Heart left ventricle (tissue), 16 donors: ENCODE results near the gene PRXL2A. TPM values are rescaled to one million over a fixed set of nuclear protein-coding genes. Genes with fewer than 3 reads are reported as not detected.
A peak's percentile ranks its signal among the peaks of the same experiment; 100 is the strongest.

Source experiments
- ATAC-seq, 4 donors: fragments of 200-7000 bp; cut with Tn5 transposase; one replicate each; pipeline ENCODE4 v1.9.1; 2020 to 2022; ENCODE audit warnings: moderate library complexity in 4 of 4, mild to moderate bottlenecking in 3 of 4, moderate number of reproducible peaks in 1 of 4
- DNase-seq, 5 donors: peaks; one replicate each; pipeline ENCODE4 v3.0.0-alpha.2; 2020
- H3K27ac ChIP-seq, 12 donors: fragments of 200-600 bp; sonication (generic) in 4 of 12; one replicate each; pipeline versions ENCODE4 v1.5.0 to v1.8.0; 2016 to 2022; ENCODE audit warnings: mild to moderate bottlenecking in 2 of 12
- H3K27me3 ChIP-seq, 9 donors: fragments of 200-600 bp; sonication (generic) in 2 of 9; one replicate each; pipeline versions ENCODE4 v1.5.1 to v1.8.0; 2016 to 2022; ENCODE audit warnings: mild to moderate bottlenecking in 3 of 9
- H3K36me3 ChIP-seq, 9 donors: fragments of 200-600 bp; sonication (generic) in 2 of 9; one replicate each; pipeline versions ENCODE4 v1.5.0 to v1.8.0; 2018 to 2022; ENCODE audit warnings: mild to moderate bottlenecking in 2 of 9
- H3K4me1 ChIP-seq, 12 donors: fragments of 200-600 bp; sonication (generic) in 4 of 12; one replicate each; pipeline versions ENCODE4 v1.5.0 to v1.8.0; 2016 to 2022; ENCODE audit warnings: mild to moderate bottlenecking in 3 of 12
- H3K4me3 ChIP-seq, 12 donors: fragments of 200-600 bp; sonication (generic) in 4 of 12; one replicate each; pipeline versions ENCODE4 v1.5.0 to v1.8.0; 2017 to 2022; ENCODE audit warnings: mild to moderate bottlenecking in 9 of 12, moderate library complexity in 4 of 12
- H3K9me3 ChIP-seq, 12 donors: fragments of 200-600 bp; sonication (generic) in 4 of 12; one replicate each; pipeline versions ENCODE4 v1.5.0 to v1.8.0; 2016 to 2022; ENCODE audit warnings: mild to moderate bottlenecking in 1 of 12
- CTCF ChIP-seq, 12 donors: fragments of 200-600 bp; sonication (generic) in 4 of 12; IDR thresholded peaks; one replicate each; pipeline versions ENCODE4 v1.5.0 to v1.8.0; 2018 to 2022; ENCODE audit warnings: antibody characterized with exemption in 12 of 12, mild to moderate bottlenecking in 5 of 12
- POLR2A ChIP-seq, 2 donors: fragments of 450-650 bp; IDR thresholded peaks; one replicate each; pipeline ENCODE4 v1.6.1; 2017; ENCODE audit warnings: antibody characterized with exemption in 2 of 2, mild to moderate bottlenecking in 2 of 2, moderate library complexity in 2 of 2
- WGBS, 4 donors: extraction: QIAGEN DNeasy Blood & Tissue Kit in 2 of 4; methylation state at CpG; one replicate each; pipeline versions ENCODE4 v1.1.5 to v1.1.7; 2013 to 2018; 5-methylcytosine and 5-hydroxymethylcytosine counted together
- intact Hi-C, 10 donors: fragments of 100-400 bp; cut with DNase I; formaldehyde crosslinking; loops; one replicate each; pipeline versions ENCODE4 v1.11.1 to v1.14.2; 2022
- polyA plus RNA-seq, 2 donors: library from polyadenylated mRNA; stranded (reverse); fragments of 200-250 nt; gene quantifications; one replicate each; pipeline ENCODE4 v1.2.3, GENCODE V29; 2013
- total RNA-seq, 9 donors: library from RNA; depleted of rRNA in 2 of 9; stranded (reverse); fragments of >200 nt in 2 of 9; fragmentation: NEBNext Ultra II Directional in 3 of 9; extraction: Animal tissue kit (Norgen Biotek cat#: 25700) in 3 of 9; gene quantifications; one replicate each; pipeline versions ENCODE4 v1.1.0 to v1.2.4, GENCODE V29; 2016 to 2023
- donor health status: ischemic (EF 13 %, LVEDD 7.1; RV severe dilation, severe dysfunction).
- donor health status: healthy with polysubstance abuse.
- donor health status: DM: no; HTN: yes; CAD: no.
- donor health status: DM: no; HTN: no; CAD: no.
- donor health status: ischemic (EF 25% LVEDD 6.9; RV normal size, moderate dysfunction).
- donor health status: ischemic (EF 25% LVEDD 5.7; RV mildly dilated, moderate dysfunction).
- donor health status: healthy.
- donor health status: DM: yes; HTN: yes; CAD: no.
- donor health status: ischemic (EF 35%, LVEDD 5.7; RV mildly dilated, moderate dysfunction).
- donor health status: nonischemic (EF 11% LVEDD 7.7; RV severe dilation, severe dysfunction).
- donor health status: DM: yes; HTN: yes; CAD: no.
- donor health status: PGD.
- donor health status: ischemic (EF 29% LVEDD 5.4; RV normal size, mild dysfunction).
- donor health status: nonischemic (EF 23%, LVEDD 6.1; RV moderate dilation, normal function).

The PRXL2A gene
- total and polyA plus RNA-seq, 11 donors = 63.9 to 123 (median 78.5) TPM

- peak overlapping the region in 4 of 12 donors; percentile 19 to 93 (median 42) for H3K27ac ChIP-seq
- H3K27me3 ChIP-seq = no peaks in the 10 kb centered on the region
- H3K4me1 ChIP-seq = peaks cover 3 to 68% (median 22%) of the 10 kb centered on the region in 12 donors
- intact Hi-C loops = loop anchor here in 2 of 10 donors (2.0 to 5.0 kb wide), 2 partner anchors 45 to 53 kb away; partner anchors contain the start of gene PRXL2A (in 1 of the 2)
- no peak for DNase-seq
- no peak for ATAC-seq
- TF ChIP-seq POLR2A (IDR thresholded peaks at IDR 0.05) (no peak), CTCF (IDR thresholded peaks at IDR 0.05) (no peak)
- H3K4me3 ChIP-seq = no peak overlapping the region
- peaks cover 0 to 9% (median 0%) of the 10 kb centered on the region in 12 donors for H3K9me3 ChIP-seq
- no peaks in the 10 kb centered on the region for H3K36me3 ChIP-seq
These were observed 43.7 kb downstream of the PRXL2A start for GRCh38 chr10:80452069-80452468.

- H3K4me1 ChIP-seq = peaks cover 3 to 74% (median 25%) of the 10 kb centered on the region in 12 donors
- intact Hi-C loops = loop anchor here in 2 of 10 donors (2.0 to 5.0 kb wide), 2 partner anchors 45 to 52 kb away; partner anchors contain the start of gene PRXL2A (in 1 of the 2)
- no peaks in the 10 kb centered on the region for H3K27me3 ChIP-seq
- peaks cover 0 to 9% (median 0%) of the 10 kb centered on the region in 12 donors for H3K9me3 ChIP-seq
- TF ChIP-seq POLR2A (IDR thresholded peaks at IDR 0.05) (no peak), CTCF (IDR thresholded peaks at IDR 0.05) (no peak)
- H3K27ac ChIP-seq = peak overlapping the region in 6 of 12 donors; percentile 19 to 93 (median 63)
- peaks cover 0 to 2% (median 0%) of the 10 kb centered on the region in 9 donors for H3K36me3 ChIP-seq
- WGBS, 4 donors = 53 to 73% (median 67%) methylated on average over 4 of the region's 4 CpGs
- ATAC-seq = no peak
- DNase-seq = no peak
- no peak overlapping the region for H3K4me3 ChIP-seq
These were observed 44.3 kb downstream of the PRXL2A start for GRCh38 chr10:80452640-80453039.

GRCh38 chr10:80453056-80453841 lies 44.9 kb downstream of the PRXL2A start:
- 29 to 34% (median 32%) methylated on average over 23 of the region's 23 CpGs for WGBS, 4 donors
- peaks cover 0 to 9% (median 0%) of the 10 kb centered on the region in 12 donors for H3K9me3 ChIP-seq
- no peaks in the 10 kb centered on the region for H3K27me3 ChIP-seq
- intact Hi-C loops = loop anchor here in 2 of 10 donors (2.0 to 5.0 kb wide), 2 partner anchors 46 to 52 kb away; partner anchors contain the start of gene PRXL2A (in 1 of the 2)
- H3K4me3 ChIP-seq = peak overlapping the region in 11 of 12 donors; percentile 16 to 64 (median 54)
- DNase-seq = no peak
- H3K36me3 ChIP-seq = peaks cover 0 to 5% (median 0%) of the 10 kb centered on the region in 9 donors
- TF ChIP-seq CTCF (IDR thresholded peaks at IDR 0.05) (no peak), POLR2A (IDR thresholded peaks at IDR 0.05) (peak in 1 of 2 donors; percentile 52)
- peak overlapping the region; percentile 19 to 94 (median 90) for H3K27ac ChIP-seq
- ATAC-seq = no peak
- H3K4me1 ChIP-seq = peaks cover 3 to 77% (median 30%) of the 10 kb centered on the region in 12 donors
